BE2C (cell line): ENCODE data around the gene GNG4.

ENCODE experiments used
- DNase-seq: peaks from one replicate; pipeline ENCODE4 v3.0.0-alpha.2; 2020
- H3K27me3 ChIP-seq: fragments of 250-450 bp; sonication (Bioruptor Pico); 2 replicates; pipeline ENCODE4 v1.5.1; 2020; ENCODE audit warnings: mild to moderate bottlenecking
- H3K36me3 ChIP-seq: fragments of 250-450 bp; sonication (Bioruptor Pico); 2 replicates; pipeline ENCODE4 v1.5.1; 2020; ENCODE audit warnings: mild to moderate bottlenecking
- H3K4me1 ChIP-seq: fragments of 250-450 bp; sonication (Bioruptor Pico); 2 replicates; pipeline ENCODE4 v1.5.1; 2020
- H3K4me3 ChIP-seq: 2 replicates; pipeline ENCODE4 v1.5.1; 2011; ENCODE audit warnings: low read depth, low read length
- H3K9me3 ChIP-seq: fragments of 250-450 bp; sonication (Bioruptor Pico); 2 replicates; pipeline ENCODE4 v1.5.1; 2020
- TF ChIP-seq, protein P1 (sequence below): IDR thresholded peaks from 2 replicates; pipeline ENCODE4 v1.5.1; 2012; ENCODE audit warnings: mild to moderate bottlenecking, low read depth, low read length

GNG4 gene

DNA sequence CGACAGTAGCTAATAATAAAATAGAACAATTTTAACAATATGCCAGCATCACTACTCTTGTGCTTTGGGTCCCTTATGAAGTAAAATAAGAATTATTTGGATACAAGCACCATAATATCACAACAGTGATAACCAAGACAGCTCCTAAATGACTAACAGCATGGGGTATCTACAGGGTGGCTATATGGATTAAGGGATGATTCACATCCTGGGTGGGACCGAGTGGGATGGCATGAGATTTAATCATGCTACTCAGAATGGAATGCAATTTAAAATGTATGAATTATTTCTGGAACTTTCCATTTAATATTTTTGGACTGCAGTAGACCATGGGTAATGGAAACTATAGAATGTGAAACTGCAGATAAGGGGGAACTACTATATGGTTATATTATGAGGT is 117.2 kb downstream of the GNG4 start:
- TF ChIP-seq, protein P1, sequence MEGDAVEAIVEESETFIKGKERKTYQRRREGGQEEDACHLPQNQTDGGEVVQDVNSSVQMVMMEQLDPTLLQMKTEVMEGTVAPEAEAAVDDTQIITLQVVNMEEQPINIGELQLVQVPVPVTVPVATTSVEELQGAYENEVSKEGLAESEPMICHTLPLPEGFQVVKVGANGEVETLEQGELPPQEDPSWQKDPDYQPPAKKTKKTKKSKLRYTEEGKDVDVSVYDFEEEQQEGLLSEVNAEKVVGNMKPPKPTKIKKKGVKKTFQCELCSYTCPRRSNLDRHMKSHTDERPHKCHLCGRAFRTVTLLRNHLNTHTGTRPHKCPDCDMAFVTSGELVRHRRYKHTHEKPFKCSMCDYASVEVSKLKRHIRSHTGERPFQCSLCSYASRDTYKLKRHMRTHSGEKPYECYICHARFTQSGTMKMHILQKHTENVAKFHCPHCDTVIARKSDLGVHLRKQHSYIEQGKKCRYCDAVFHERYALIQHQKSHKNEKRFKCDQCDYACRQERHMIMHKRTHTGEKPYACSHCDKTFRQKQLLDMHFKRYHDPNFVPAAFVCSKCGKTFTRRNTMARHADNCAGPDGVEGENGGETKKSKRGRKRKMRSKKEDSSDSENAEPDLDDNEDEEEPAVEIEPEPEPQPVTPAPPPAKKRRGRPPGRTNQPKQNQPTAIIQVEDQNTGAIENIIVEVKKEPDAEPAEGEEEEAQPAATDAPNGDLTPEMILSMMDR = no peak
- Histone ChIP-seq H3K27me3 (no peaks in the 10 kb centered on the region), H3K36me3 (no peaks in the 10 kb centered on the region), H3K4me3 (no peak overlapping the region), H3K4me1 (no peaks in the 10 kb centered on the region), H3K9me3 (no peaks in the 10 kb centered on the region)
- DNase-seq = no peak

DNA sequence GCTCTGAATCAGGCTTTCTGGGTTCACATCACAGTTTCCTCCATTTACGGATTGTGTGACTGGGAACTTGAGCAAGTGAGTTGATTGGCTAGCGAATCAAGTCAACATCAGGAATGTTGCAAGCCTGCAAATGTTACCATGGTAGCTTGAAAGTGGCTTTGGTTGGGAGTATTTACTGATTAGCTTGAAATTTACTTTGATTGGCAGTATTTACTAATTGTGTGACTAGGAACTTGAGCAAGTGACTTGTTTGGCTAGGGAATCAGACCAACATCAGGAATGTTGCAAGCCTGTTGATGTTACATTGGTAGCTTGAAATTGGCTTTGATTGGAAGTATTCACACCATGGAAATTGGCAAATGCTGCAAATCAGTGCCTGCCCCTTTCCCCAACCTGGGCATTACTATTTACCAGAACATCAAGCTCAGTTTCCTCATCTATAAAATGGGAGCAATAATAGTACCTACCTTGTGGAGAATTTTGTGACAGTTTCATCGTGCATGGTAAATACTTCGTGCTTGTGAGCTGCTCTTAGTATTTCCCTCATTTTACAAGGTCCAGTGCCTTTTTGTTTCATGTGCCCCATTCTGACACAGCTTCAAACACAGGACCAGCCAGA is 122.3 kb downstream of the GNG4 start:
- Histone ChIP-seq H3K9me3 (no peaks in the 10 kb centered on the region), H3K4me1 (no peaks in the 10 kb centered on the region), H3K4me3 (no peak overlapping the region), H3K36me3 (no peaks in the 10 kb centered on the region), H3K27me3 (no peaks in the 10 kb centered on the region)
- DNase-seq = no peak
- TF ChIP-seq, protein P1 = no peak

DNA sequence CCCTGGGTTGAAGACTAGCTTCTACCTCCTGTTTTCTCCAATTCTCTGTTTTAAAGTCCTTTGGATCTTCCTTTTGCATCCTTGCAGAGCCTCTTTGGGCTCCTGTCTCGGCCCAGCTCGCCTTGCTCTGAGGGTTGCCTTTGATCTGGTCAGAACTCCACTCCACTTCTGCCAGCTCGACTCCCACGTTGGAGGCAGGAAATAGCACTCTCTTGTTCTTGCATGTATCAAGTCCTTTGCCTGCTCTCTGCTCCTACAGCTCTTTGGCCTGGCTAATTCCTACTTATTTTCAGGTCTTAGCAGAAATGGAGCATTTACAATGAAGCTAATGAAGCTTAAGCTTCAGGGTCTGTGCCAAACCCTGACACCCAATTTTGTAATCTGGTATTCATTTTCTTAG is 124.3 kb downstream of the GNG4 start:
- Histone ChIP-seq H3K36me3 (no peaks in the 10 kb centered on the region), H3K27me3 (no peaks in the 10 kb centered on the region), H3K4me3 (no peak overlapping the region), H3K9me3 (no peaks in the 10 kb centered on the region), H3K4me1 (no peaks in the 10 kb centered on the region)
- DNase-seq = no peak
- TF ChIP-seq, protein P1 = no peak

DNA sequence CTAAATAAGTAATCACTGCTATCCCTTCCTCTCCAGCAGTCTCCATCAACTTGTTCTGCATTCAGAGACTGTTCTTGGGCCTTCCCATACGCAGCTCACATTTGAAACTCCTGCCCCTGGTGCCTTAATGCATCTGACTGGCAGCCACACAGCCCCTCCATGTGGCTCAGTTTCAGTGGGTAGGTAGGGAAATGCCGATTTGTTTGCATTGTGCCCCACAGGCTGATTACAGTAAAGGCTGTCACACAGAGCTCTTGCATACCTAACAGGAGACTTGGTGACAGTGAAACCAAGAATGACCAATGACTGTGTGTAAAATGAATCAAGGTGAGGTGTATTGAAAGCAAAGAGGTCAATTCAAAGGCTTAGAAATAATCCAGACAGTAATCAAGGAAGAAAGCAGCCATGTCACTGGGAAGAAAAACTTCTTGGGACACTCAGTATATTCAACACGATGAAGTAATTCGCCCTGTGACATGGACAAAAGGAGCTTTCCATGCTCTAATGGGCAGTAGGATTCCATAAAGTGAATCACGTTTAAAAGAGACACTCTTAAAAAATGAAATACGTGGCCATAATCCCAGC is 132.6 kb downstream of the GNG4 start:
- H3K4me1 ChIP-seq = no peaks in the 10 kb centered on the region; the same call in 1 of the 2 replicates
- H3K9me3 ChIP-seq = no peaks in the 10 kb centered on the region
- no peak overlapping the region for H3K4me3 ChIP-seq
- H3K36me3 ChIP-seq = no peaks in the 10 kb centered on the region
- no peaks in the 10 kb centered on the region for H3K27me3 ChIP-seq
- TF ChIP-seq, protein P1 = no peak
- no peak for DNase-seq

DNA sequence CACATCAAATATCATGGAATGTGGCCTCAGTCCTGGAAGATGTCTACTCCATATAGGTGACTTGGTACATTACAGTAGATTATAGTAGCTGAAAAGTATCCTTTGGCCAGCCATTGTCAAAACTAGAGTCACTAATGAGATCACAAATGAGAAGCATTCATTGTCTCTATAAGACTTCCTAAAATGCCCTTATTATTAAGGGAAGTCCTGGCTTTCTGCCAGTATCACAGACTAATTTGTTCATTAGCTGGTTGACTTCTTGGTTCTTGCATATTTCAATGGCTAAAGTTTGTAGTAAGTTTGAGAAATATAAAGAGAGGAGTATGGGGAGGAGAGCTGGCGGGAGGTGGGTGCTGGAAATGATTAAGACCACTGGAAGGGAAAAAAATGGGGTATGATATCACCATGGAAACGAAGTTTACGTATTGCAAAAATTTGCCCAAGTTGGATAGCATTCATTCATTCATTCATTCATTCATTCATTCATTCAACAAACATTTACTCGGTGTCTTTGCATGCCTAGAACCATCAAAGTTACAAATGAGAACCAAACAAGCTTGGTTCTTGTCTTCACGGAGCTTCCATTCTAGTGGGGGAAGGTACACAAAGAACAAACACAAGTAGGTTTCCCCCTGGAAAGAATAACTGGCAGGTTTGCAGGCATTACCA is 133.6 kb downstream of the GNG4 start:
- TF ChIP-seq, protein P1 = no peak
- H3K9me3 ChIP-seq = no peaks in the 10 kb centered on the region
- H3K36me3 ChIP-seq = no peaks in the 10 kb centered on the region
- no peak overlapping the region for H3K4me3 ChIP-seq
- no peak for DNase-seq
- H3K4me1 ChIP-seq = no peaks in the 10 kb centered on the region; the same call in 1 of the 2 replicates
- H3K27me3 ChIP-seq = no peaks in the 10 kb centered on the region
